ENCODE results near the gene LHFPL3.
"Not testable (repeated sequence)": the region's sequence is repeated elsewhere in the genome, so short reads cannot be mapped to it uniquely, and the experiment has no call there.

LHFPL3 gene

DNA sequence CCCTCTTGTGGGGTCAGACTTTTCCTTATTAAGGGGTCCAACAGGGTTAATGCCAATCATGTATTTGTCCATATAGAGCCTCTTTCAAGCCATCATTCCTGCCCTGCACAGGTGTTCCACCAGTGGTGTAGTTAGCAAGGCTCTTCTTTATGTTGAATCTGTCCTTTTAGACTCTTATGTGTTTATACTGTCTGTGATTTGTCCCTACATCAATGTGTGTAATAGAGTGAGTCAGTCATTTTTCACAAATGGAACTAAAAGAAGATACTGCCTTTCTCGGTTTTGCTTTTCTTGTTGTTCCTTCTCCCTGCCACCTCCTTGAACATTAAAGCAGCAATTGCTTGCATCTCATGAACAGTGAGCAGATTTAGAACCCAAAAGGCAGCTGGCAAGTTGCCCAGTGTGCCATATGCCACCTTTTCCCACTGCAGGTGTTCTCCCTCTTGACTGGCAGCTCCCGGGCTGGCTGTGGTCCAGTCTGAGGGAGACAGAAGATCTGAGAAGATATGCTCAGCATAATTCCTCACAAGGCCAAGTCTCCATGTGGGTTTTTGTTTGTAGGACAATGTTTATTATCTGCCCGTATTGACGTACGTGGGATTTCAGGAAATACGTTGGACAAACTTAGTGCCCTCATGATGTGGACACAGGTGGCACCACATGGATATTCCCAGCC is 154.1 kb downstream of the LHFPL3 start:
- no peak for DNase-seq (ENCODE audit: low read depth)

DNA sequence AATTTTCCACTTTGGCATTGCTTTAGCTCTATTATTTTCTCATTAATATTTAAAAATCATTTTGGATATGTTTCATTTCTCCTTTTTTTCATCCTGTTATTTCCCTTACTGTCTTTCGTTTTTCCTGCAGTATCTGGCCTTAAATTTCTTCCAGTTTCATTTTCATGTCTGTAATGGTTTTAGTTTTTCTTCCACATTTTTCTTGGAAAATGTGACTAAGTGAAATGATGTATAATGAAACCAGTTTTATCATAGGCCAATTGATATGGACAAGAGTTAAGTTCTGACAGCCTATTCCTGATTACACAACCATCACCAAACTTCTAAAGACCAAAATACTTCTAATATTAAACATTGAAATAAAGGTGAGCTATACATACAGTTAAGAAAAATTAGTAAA is 158.5 kb downstream of the LHFPL3 start:
- no peak for DNase-seq (ENCODE audit: low read depth)

DNA sequence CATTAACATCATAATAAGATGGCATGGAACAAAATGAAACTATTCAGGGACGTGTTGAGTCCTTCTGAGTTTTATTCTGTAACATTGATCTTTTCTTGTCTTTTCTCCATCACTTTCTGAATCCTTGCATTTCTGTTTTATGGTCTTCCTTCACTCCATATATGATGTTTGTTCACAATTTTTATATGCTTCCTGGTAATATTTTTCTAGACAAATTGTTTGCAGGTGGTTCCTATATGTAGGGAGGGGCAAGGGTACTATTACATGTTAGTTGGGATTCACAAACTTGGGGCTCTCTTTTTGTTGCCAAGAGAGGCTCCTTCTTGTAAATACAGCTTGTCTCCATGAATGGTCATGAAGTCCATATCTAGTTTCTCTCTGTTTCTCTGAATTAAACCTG is 159.2 kb downstream of the LHFPL3 start:
- DNase-seq (ENCODE audit: low read depth): no peak

DNA sequence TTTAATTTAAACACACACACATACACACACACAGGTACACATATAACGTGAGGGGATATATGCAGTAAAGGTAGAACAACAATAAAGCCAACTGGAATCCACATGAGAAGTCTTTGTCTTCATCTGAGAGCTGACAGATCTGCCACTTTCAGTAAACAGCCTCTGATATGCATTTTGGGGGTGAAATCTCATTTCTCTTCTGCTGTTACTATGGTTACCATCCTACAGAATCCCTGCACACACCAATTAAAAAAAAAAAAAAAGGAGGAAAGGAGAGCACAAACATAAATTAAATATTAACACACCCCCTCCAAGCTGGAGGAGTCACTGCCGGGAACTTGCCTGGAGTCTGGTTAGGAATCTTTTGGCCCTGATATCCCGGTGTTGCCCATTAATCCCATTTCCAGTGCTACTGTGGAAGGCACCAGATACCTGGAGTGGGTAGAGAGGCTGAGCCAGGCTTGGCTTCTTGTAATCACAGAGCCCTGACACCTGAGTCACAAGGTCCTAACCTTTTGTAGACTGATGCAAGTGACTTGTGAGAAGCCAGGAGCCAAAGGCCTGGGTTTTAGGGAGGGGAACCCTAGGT is 169.1 kb downstream of the LHFPL3 start:
- DNase-seq (ENCODE audit: low read depth): no peak

DNA sequence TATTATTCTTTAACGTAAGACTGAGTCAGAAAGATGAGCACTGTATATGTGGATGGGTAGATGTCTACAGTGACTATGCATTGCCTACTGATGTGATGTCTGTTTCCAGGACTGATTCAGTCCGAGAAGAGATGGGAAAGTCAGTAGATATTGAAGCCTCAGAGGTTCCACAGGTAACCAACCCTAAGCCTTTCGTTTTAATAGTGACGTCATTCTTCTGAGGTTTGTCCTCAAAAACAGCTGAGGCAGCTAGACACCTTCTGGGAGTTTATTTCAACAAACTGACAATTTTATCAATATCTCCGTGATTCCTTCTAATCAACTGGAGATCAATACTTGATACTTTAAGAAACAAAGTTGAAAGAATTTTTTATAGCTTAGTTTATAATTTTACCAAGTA is 171.6 kb downstream of the LHFPL3 start:
- DNase-seq (ENCODE audit: low read depth): no peak

DNA sequence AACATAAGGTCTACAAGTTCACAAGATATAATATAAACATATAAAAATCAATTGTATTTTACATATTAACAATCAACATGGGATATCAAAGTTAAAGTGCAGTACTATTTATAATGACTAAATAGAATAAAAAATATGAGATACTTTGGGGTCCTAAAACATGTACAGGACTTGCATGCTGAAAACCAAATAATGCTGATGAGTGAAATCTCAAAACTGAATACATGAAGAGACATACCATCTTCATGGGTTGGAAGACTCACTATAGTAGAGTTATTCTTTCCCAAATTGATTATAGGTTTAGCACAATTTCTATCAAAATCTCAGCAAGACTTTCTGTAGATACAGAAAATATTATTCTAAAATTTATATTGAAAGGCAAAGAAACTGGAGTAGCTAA is 181.5 kb downstream of the LHFPL3 start:
- no peak for DNase-seq (ENCODE audit: low read depth)

DNA sequence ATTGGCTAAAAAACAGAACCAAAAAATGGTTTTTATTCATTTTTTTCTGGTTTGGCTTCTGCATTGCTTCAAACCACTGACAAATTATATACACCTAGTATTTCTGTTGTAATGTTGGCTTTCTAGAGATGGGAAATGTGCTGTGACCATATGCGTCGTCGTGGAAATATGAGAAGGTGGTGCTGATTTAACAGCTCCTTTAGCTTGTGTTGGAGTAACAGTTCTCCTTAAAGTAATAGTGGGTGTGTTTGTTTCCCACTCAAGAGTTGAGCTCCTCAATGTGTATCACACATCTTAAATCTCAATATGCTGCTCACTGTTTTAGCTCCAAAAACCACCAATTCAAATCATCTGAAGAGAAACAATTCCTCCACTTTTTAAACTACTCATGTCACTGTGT is 196.4 kb downstream of the LHFPL3 start:
- no peak for DNase-seq (ENCODE audit: low read depth)

DNA sequence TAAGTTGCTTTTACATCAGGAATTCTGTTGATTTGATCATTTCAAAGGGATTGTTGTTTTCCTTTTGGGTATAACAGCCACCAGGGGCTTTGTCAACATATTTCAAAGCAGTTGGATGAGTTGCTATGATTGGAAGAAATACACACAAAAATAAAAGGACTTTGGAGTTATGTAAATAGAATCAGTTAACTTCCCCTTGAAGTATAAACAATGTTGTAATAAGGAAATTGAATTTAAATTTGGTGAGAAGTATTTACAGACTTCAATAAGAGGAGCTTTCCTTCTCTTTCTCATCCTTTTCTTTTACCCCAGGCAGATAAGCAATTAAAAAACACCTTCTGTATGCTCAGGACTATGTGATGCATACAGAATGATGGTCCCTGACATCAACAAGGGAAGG is 199.7 kb downstream of the LHFPL3 start:
- DNase-seq (ENCODE audit: low read depth): no peak

DNA sequence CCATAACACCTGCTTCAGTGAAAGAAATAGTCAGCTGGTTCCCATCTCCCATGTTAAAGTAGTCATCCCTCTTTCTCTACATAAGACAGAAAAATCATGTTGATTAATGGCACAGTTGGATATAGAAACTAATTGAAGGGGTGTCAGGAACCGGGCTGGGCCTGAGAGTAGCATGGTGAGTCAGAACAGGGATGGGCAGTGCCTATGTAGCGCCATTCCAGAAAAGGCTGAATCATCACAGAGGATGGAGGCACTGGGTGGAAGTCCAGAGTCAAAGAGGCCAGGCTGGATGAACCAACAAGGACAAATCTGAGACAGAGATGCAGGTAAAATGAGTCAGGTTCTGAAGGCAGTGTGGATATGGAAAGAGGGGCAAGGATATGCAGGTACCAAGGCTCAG is 201.2 kb downstream of the LHFPL3 start:
- DNase-seq (ENCODE audit: low read depth): no peak

DNA sequence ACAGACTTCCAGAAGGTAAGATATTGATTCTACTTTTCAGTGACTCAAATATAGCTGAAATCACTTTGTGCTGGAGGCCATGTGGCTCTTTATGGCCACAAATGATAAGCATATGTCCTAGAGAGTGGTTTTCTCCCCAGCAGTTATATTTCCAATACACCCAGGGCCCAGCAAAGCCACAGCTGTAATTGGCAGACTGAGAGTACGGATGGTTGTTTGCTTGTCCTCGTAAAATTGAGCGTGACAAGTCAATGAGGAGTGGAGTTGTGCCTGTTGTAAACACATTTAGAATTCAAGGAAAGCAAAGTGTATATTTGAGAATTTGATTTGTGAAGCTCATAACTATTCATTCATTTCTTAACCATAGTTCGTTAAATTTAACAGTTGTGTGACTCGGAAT is 201.8 kb downstream of the LHFPL3 start:
- no peak for DNase-seq (ENCODE audit: low read depth)

DNA sequence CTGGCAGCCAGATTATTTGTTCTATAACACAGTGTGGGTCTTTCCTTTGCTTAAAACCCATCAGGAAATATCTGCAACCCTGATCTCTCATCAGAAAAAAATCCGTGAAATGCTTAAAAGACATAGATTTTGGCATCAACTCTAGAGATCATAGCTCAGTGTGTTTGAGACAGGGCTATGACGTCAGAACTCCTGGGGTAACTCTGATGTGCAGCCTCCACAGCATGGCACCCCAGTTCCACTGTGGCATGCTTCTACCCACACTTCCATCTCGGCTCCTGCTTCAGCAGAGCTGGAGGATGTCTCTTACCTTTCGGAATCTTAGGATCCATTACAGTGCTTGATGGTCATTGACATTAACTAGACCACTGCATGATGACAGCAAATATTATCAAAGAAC is 205.7 kb downstream of the LHFPL3 start:
- DNase-seq (ENCODE audit: low read depth): no peak

DNA sequence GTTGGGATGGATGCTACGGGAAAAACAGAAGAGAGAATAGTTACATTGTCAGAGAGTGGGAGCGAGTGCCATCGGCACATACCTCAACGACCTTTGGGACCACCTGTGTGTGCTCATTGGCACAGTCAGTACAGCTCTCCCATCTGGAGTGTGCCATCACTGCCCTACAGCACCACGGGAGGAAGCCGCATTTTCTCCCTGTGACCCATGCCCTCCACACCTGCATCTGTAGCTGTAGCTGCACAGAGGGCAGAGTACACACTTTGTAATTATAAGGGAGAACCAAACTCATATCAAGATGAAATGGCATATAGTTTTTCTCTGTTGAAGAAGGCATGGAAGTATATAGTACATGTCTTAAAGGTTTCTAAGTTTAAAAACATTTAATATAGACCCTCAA is 207.4 kb downstream of the LHFPL3 start:
- DNase-seq (ENCODE audit: low read depth): no peak

DNA sequence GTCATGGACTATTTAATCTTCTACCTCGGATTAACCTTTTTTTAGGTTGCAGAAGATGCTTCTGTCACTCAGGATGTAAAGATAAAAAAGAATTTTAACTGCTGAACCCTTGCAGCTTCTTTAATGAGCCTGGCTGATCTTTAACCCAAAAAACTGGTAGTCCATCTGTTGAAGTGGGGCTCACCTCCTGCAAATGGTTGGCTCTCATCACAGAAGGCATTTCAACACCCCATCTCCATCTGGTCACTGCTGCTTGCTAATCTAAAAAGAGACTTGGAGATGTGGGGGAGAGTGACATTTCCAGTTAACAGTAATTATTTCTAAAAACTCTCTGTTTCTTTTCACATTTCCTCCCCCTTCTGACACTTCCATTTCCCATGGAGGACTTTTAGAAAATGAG is 208.6 kb downstream of the LHFPL3 start:
- no peak for DNase-seq (ENCODE audit: low read depth)

DNA sequence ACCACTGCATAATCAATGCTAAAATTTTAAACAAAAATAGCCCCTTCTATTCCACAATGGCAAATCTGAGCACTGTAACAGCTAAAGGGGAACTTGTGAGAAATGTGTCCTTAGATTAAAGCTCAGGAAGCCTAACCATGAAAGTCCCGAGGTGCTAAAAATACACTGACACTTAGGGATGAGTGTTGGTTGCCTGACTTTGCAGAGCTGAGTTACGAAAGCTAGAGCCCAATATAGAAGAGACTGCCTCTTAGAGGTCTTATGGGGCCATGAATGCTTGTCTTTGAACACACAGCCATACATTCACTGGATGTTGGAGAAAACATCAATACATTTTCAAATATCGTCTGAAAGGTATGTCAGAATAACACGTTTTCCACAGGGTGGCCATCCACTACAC is 209.7 kb downstream of the LHFPL3 start:
- no peak for DNase-seq (ENCODE audit: low read depth)

DNA sequence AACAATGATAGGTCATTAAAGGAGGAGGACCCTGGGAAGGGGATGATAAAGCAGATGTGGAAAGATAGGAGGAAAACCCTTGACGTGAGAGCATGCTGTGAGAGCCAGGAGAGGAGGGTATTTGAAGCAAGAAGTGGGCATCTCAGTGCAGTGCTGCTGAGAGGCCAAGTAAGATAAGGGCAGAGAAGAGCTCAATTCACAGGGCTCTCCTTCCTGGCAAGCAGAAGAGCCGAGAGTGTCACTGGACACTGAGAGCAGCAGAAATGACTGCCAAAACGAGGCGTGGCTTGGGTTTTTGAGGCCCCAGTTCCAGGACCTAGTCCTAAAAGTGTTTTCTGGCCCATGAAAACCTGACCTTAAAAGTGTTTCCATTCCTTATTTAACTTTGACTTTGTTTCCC is 213.5 kb downstream of the LHFPL3 start:
- no peak for DNase-seq (ENCODE audit: low read depth)

DNA sequence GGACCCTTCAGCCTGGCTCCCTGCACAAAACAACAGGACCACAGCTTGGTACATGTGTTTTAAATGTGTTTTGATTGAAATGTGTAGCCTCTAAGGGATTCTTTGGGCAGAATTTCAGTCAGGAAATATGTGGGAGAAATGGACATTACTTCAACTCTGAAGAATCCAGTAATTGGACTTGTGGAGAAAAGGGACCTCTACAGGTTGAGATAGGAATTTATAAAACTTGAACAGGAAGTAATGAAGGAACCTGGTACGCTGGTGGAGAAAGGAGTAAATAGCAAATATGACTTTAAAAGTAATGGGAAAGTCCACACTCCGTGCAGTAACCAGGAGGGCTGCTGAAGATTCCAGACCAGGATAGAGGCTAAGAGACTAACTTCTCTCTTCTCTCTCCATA is 220.5 kb downstream of the LHFPL3 start:
- no peak for DNase-seq (ENCODE audit: low read depth)

DNA sequence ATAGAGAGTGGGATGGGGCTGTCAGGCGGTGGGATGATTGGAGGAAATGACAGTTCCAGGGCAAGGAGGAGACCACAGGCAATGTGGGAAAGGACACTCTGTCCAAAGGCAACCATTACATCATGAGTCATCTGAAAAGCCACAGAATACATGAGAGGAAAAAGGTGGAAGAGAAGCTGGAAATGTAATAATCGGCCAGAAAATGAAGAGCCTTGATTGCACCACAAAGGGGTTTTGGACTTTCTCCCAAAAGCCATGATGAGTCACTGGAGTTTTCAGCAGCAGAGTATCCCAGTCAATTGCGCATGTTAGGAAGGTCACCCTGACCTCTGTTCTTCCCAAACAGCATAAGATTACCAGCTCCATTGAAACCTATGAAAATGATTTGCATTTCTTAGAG is 222.0 kb downstream of the LHFPL3 start:
- DNase-seq (ENCODE audit: low read depth): no peak

DNA sequence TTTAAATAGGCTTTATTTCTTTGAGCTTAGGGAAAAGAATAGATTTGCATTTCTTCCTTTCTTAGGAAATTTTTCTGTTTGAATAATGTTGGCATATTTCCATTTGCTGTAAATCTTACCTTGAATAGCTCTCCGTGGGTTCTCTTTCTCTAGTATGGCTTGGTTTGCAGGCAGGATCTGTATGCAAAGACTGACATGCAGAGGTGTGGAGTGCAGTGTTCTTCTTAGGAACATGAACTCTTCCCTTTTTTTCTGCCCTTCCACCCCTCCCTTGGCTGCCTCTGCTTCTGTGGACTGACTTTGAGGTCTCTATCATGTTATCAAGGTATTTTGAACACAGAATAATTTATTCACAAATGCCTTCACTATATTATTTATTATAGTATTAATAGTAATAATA is 222.8 kb downstream of the LHFPL3 start:
- DNase-seq (ENCODE audit: low read depth): no peak

DNA sequence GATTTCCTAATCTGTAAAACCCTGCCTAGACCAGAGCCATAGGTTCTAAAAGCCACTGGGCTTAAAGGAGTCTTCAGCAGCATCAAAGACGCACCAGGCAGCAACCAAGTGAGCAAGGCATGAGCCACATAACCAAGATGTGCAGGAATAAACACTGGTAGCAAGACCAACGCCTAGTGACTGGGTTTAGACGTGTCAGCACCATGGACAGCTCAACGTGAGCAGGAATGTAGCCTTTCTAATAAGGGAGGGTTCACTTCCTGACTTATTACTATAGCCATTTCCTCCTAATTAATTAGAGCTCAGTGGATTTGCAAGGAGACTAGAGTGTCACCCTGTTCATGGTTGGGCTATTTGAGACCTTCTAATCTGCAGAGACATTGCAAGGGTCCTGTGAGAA is 223.7 kb downstream of the LHFPL3 start:
- DNase-seq (ENCODE audit: low read depth): no peak

DNA sequence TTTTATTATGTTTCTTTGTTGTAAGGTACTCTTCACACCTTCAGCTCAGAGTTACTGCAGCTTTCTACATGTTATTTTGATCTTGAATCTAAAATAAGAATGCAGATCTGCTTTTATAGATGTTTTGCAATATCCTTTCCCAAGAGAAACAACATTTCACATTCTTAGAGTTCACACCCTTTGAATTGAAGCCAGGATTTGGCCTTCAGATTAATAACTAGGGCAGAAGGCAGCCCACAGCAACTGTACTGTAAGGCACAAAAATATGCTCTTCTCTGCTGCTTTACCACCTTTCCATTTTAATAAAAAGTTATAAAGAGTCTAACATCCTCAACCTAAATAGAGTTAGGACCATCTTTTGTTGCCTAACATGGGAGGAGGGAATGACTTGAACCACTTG is 224.7 kb downstream of the LHFPL3 start:
- DNase-seq (ENCODE audit: low read depth): no peak

DNA sequence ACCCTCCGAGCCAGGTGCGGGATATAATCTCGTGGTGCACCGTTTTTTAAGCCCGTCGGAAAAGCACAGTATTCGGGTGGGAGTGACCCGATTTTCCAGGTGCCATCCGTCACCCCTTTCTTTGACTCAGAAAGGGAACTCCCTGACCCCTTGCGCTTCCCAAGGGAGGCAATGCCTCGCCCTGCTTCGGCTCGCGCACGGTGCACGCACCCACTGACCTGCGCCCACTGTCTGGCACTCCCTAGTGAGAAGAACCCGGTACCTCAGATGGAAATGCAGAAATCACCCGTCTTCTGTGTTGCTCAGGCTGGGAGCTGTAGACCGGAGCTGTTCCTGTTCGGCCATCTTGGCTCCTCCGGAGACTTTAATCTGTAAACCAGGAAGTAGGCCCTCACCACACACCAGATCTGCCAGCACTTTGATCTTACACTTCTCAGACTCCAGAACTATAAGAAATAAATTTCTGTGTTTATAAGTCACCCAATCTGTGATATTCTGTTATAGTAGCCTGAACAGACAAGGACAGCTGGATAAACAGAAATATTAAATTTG is 235.0 kb downstream of the LHFPL3 start:
- not testable (repeated sequence) for DNase-seq (ENCODE audit: low read depth)

DNA sequence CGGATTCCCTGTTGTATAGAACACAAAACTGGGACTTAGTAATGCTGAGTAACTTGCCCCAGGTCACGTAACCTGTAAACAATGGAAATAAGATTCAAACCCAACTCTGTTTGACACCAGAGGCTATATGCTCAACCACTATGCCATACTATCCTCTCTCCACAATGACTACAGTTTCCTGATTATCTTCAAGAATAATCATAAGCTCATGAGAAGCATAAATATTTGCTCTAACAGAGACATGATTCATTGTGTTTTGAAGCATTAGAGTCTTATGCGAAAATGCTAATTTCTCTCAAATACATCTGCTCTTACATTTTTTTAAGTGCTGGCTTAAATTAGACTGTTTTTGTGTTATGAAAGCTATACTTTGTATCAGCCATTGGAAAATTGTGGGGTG is 241.3 kb downstream of the LHFPL3 start:
- DNase-seq (ENCODE audit: low read depth): no peak

DNA sequence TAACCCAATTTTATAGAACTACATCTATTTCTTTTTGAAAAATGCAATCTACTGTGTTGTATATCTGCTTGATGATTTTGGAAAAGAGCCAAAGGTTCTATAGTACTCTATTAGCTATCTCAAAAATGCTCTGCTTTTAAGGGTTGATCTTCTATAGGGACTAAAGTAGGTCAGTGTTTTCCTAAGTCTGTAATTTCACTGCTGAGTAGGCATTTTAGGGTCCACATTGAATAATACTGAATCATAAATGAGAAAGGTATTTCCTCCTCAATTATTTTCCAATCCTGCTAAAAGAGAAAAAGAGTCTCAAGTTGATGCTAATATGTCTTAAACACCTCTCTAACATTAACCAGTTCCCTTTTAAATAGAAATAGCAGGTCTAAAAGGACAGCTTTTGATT is 244.2 kb downstream of the LHFPL3 start:
- no peak for DNase-seq (ENCODE audit: low read depth)

DNA sequence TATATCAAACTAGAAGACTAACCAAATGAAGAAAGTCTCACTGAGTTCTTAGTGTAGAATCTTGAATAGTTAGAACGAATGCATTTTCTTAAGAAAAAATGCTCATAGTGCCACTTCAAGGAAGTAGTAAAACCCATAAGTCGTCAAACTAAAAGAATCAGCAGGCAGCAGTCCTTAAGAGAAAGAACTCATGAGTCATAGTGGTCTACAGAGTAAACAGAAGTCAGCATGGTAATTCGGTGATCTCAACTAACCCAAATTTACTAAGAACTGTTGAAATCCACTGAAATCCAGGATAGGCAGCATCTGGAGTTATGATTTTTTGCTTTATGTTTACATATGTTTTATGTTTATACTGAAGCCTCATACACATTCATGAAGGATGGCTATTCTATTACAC is 256.2 kb downstream of the LHFPL3 start:
- DNase-seq (ENCODE audit: low read depth): no peak
